ENCODE measurements around the gene ARIH1.

Gene ARIH1

GRCh38 chr15:72497402-72497801 lies 23.3 kb downstream of the ARIH1 start:
- Histone ChIP-seq H3K79me2 (ENCODE audit: insufficient read depth, low read depth) (peaks cover 95% of the 10 kb centered on the region), H3K9ac (no peak overlapping the region), H3K27ac (no peak overlapping the region), H3K36me3 (ENCODE audit: insufficient read depth) (no peaks in the 10 kb centered on the region), H2AFZ (ENCODE audit: low read depth) (no peak overlapping the region), H3K4me3 (IDR thresholded peaks at IDR 0.05; ENCODE audit: insufficient read depth, low read depth, low read length) (no peak overlapping the region), H3K4me1 (ENCODE audit: low read depth, poor library complexity, severe bottlenecking) (peaks cover 15% of the 10 kb centered on the region), H3K4me2 (no peak overlapping the region), H4K20me1 (ENCODE audit: insufficient read depth) (peaks cover 34% of the 10 kb centered on the region), H3K27me3 (ENCODE audit: insufficient read depth, low read depth) (no peaks in the 10 kb centered on the region)
- TF ChIP-seq CTCF (conservative IDR thresholded peaks at IDR 0.05; ENCODE audit: low read depth, low read length): no peak

- Histone ChIP-seq H3K4me2 (no peak overlapping the region), H3K4me1 (ENCODE audit: low read depth, poor library complexity, severe bottlenecking) (peaks cover 21% of the 10 kb centered on the region), H3K27ac (no peak overlapping the region), H3K27me3 (ENCODE audit: insufficient read depth, low read depth) (no peaks in the 10 kb centered on the region), H3K4me3 (IDR thresholded peaks at IDR 0.05; ENCODE audit: insufficient read depth, low read depth, low read length) (no peak overlapping the region), H2AFZ (ENCODE audit: low read depth) (no peak overlapping the region), H3K79me2 (ENCODE audit: insufficient read depth, low read depth) (peaks cover 94% of the 10 kb centered on the region), H4K20me1 (ENCODE audit: insufficient read depth) (peaks cover 16% of the 10 kb centered on the region; the same call in 1 of the 2 replicates), H3K9ac (no peak overlapping the region), H3K36me3 (ENCODE audit: insufficient read depth) (no peaks in the 10 kb centered on the region)
- TF ChIP-seq CTCF (conservative IDR thresholded peaks at IDR 0.05; ENCODE audit: low read depth, low read length): no peak
Observed at GRCh38 chr15:72502220-72502809, 28.2 kb downstream of the ARIH1 start.

GRCh38 chr15:72503147-72503546 lies 29.0 kb downstream of the ARIH1 start:
- Histone ChIP-seq H3K36me3 (ENCODE audit: insufficient read depth) (no peaks in the 10 kb centered on the region), H2AFZ (ENCODE audit: low read depth) (no peak overlapping the region), H3K27ac (peak overlapping the region; percentile 5; the same call in 1 of the 2 replicates), H3K9ac (no peak overlapping the region), H3K79me2 (ENCODE audit: insufficient read depth, low read depth) (peaks cover 89% of the 10 kb centered on the region), H3K27me3 (ENCODE audit: insufficient read depth, low read depth) (no peaks in the 10 kb centered on the region), H3K4me1 (ENCODE audit: low read depth, poor library complexity, severe bottlenecking) (peaks cover 21% of the 10 kb centered on the region), H3K4me2 (peak overlapping the region; percentile 26; the same call in 1 of the 2 replicates), H4K20me1 (ENCODE audit: insufficient read depth) (peaks cover 16% of the 10 kb centered on the region; the same call in 1 of the 2 replicates), H3K4me3 (IDR thresholded peaks at IDR 0.05; ENCODE audit: insufficient read depth, low read depth, low read length) (no peak overlapping the region)
- TF ChIP-seq CTCF (conservative IDR thresholded peaks at IDR 0.05; ENCODE audit: low read depth, low read length): no peak

- Histone ChIP-seq H3K4me3 (IDR thresholded peaks at IDR 0.05; ENCODE audit: insufficient read depth, low read depth, low read length) (no peak overlapping the region), H4K20me1 (ENCODE audit: insufficient read depth) (peaks cover 14% of the 10 kb centered on the region; the same call in 1 of the 2 replicates), H3K4me2 (no peak overlapping the region)
Observed at GRCh38 chr15:72507402-72508092, 33.4 kb downstream of the ARIH1 start.

More at GRCh38 chr15:72507402-72508092, 33.4 kb downstream of the ARIH1 start:
- no peak overlapping the region for H3K9ac ChIP-seq
- no peak overlapping the region for H2AFZ ChIP-seq (ENCODE audit: low read depth)
- no peaks in the 10 kb centered on the region for H3K36me3 ChIP-seq (ENCODE audit: insufficient read depth)
- no peak for TF ChIP-seq CTCF (conservative IDR thresholded peaks at IDR 0.05; ENCODE audit: low read depth, low read length)
- H3K79me2 ChIP-seq (ENCODE audit: insufficient read depth, low read depth): peaks cover 86% of the 10 kb centered on the region
- H3K27ac ChIP-seq: no peak overlapping the region
- H3K4me1 ChIP-seq (ENCODE audit: low read depth, poor library complexity, severe bottlenecking): peaks cover 28% of the 10 kb centered on the region
- no peaks in the 10 kb centered on the region for H3K27me3 ChIP-seq (ENCODE audit: insufficient read depth, low read depth)
